Hepatocyte (in vitro differentiated cells): ENCODE measurements around the gene HEPN1. TPM values are rescaled to one million over a fixed set of nuclear protein-coding genes. Genes with fewer than 3 reads are reported as not detected.
A peak's percentile ranks its signal among the peaks of the same experiment; 100 is the strongest.

Experiments used
- DNase-seq: peaks from one replicate; pipeline ENCODE4 v3.0.0-alpha.2; 2016; ENCODE audit warnings: low spot score
- H2AFZ ChIP-seq: fragments of 200-600 bp; sonication (generic); 2 replicates; pipeline ENCODE4 v1.6.0; 2016; ENCODE audit warnings: antibody characterized with exemption, mild to moderate bottlenecking
- H3K27ac ChIP-seq: fragments of 200-600 bp; sonication (generic); 2 replicates; pipeline ENCODE4 v1.5.1; 2016; ENCODE audit warnings: mild to moderate bottlenecking
- H3K27me3 ChIP-seq: fragments of 200-600 bp; sonication (generic); 2 replicates; pipeline ENCODE4 v1.6.1; 2016
- H3K36me3 ChIP-seq: fragments of 200-600 bp; sonication (generic); replicated peaks from 2 replicates; pipeline ENCODE4 v1.5.1; 2016; ENCODE audit warnings: low read depth; ENCODE audit not compliant: insufficient read depth
- H3K4me1 ChIP-seq: fragments of 200-600 bp; sonication (generic); 2 replicates; pipeline ENCODE4 v1.5.1; 2016; ENCODE audit warnings: mild to moderate bottlenecking, moderate library complexity; ENCODE audit not compliant: insufficient read depth
- H3K4me2 ChIP-seq: fragments of 200-600 bp; sonication (generic); 2 replicates; pipeline ENCODE4 v1.6.0; 2016
- H3K4me3 ChIP-seq: fragments of 200-600 bp; sonication (generic); 2 replicates; pipeline ENCODE4 v1.5.1; 2016; ENCODE audit warnings: mild to moderate bottlenecking
- H3K79me2 ChIP-seq: fragments of 200-600 bp; sonication (generic); 2 replicates; pipeline ENCODE4 v1.6.0; 2017; ENCODE audit warnings: mild to moderate bottlenecking
- H3K9me2 ChIP-seq: fragments of 200-600 bp; sonication (generic); replicated peaks from 2 replicates; pipeline ENCODE4 v1.6.0; 2017; ENCODE audit warnings: mild to moderate bottlenecking; ENCODE audit not compliant: insufficient read depth
- H3K9me3 ChIP-seq: fragments of 200-600 bp; sonication (generic); 2 replicates; pipeline ENCODE4 v1.5.1; 2016; ENCODE audit warnings: low read depth, mild to moderate bottlenecking
- H4K20me1 ChIP-seq: fragments of 200-600 bp; sonication (generic); 2 replicates; pipeline ENCODE4 v1.6.0; 2016; ENCODE audit warnings: mild to moderate bottlenecking; ENCODE audit not compliant: insufficient read depth, poor library complexity, severe bottlenecking
- CTCF ChIP-seq: fragments of 200-600 bp; sonication (generic); IDR thresholded peaks from 2 replicates; pipeline ENCODE4 v1.5.1; 2016; ENCODE audit warnings: antibody characterized with exemption, mild to moderate bottlenecking; ENCODE audit not compliant: poor library complexity
- EZH2 ChIP-seq: fragments of 200-600 bp; sonication (generic); IDR thresholded peaks from 2 replicates; pipeline ENCODE4 v1.6.1; 2016; ENCODE audit warnings: antibody characterized with exemption, mild to moderate bottlenecking, borderline replicate concordance
- EZH2phosphoT487 ChIP-seq: fragments of 200-600 bp; sonication (generic); IDR thresholded peaks from one replicate; pipeline ENCODE4 v1.6.1; 2018; ENCODE audit warnings: antibody characterized with exemption, mild to moderate bottlenecking, low read depth, moderate library complexity; ENCODE audit not compliant: unreplicated experiment, severe bottlenecking
- whole genome bisulfite sequencing: methylation state at CpG from one replicate; pipeline ENCODE4 v1.1.6; 2016; ENCODE audit warnings: low lambda C conversion rate; ENCODE audit errors: missing lambda C conversion rate; 5-methylcytosine and 5-hydroxymethylcytosine counted together
- polyA plus RNA-seq: library from polyadenylated mRNA; unstranded; fragments of >200 nt; fragmentation: Nextera tagmentation; extraction: Ambion mirVana; gene quantifications from 2 replicates; pipeline ENCODE4 v1.2.1, GENCODE V29; 2016
- total RNA-seq: library from RNA; depleted of rRNA; stranded (reverse); fragments of >200 nt; gene quantifications from 2 replicates; pipeline ENCODE4 v1.2.3, GENCODE V29; 2014

The HEPN1 gene
- total and polyA plus RNA-seq, 2 experiments from 2014 or later, result not detected

GRCh38 chr11:124950601-124951330, 31.7 kb downstream of the HEPN1 start:
- Histone ChIP-seq H3K79me2 (no peaks in the 10 kb centered on the region), H2AFZ (no peak overlapping the region), H3K4me2 (no peak overlapping the region), H3K27me3 (no peaks in the 10 kb centered on the region), H3K27ac (no peak overlapping the region), H3K9me3 (no peaks in the 10 kb centered on the region), H4K20me1 (no peaks in the 10 kb centered on the region), H3K4me1 (no peaks in the 10 kb centered on the region), H3K9me2 (no peaks in the 10 kb centered on the region), H3K4me3 (no peak overlapping the region), H3K36me3 (no peaks in the 10 kb centered on the region)
- TF ChIP-seq CTCF, result no peak
- no peak for TF ChIP-seq EZH2phosphoT487
- no peak for TF ChIP-seq EZH2
- DNase-seq, result no peak

GRCh38 chr11:124951341-124951740, 32.3 kb downstream of the HEPN1 start:
- Histone ChIP-seq H3K9me2 (no peaks in the 10 kb centered on the region), H3K4me2 (no peak overlapping the region), H3K9me3 (no peaks in the 10 kb centered on the region), H3K79me2 (no peaks in the 10 kb centered on the region), H3K4me1 (no peaks in the 10 kb centered on the region), H3K4me3 (no peak overlapping the region), H3K36me3 (no peaks in the 10 kb centered on the region), H2AFZ (no peak overlapping the region), H3K27ac (no peak overlapping the region), H3K27me3 (no peaks in the 10 kb centered on the region), H4K20me1 (no peaks in the 10 kb centered on the region)
- 81% methylated on average over 2 of the region's 3 CpGs for WGBS
- TF ChIP-seq CTCF (no peak), EZH2phosphoT487 (no peak), EZH2 (no peak)
- DNase-seq, result no peak

GRCh38 chr11:124953753-124954589, 34.9 kb downstream of the HEPN1 start, which contains the start of gene CCDC15:
Gene CCDC15 (plus strand): TSS chr11:124954202. CDS start chr11:124954733, 531 bp downstream.
- H3K79me2 ChIP-seq, result no peaks in the 10 kb centered on the region
- H2AFZ ChIP-seq, result peak within 1 kb of the TSS; percentile 59
- under 1% methylated on average over 49 of the region's 54 CpGs for WGBS
- H3K4me1 ChIP-seq, result no peaks in the 10 kb centered on the region
- TF ChIP-seq EZH2 (no peak), CTCF (no peak), EZH2phosphoT487 (no peak)
- no peaks in the 10 kb centered on the region for H4K20me1 ChIP-seq
- no peaks in the 10 kb centered on the region for H3K36me3 ChIP-seq
- no peaks in the 10 kb centered on the region for H3K9me2 ChIP-seq
- H3K27me3 ChIP-seq, result no peaks in the 10 kb centered on the region
- peak; percentile 99 for DNase-seq
- peak within 1 kb of the TSS; percentile 78 for H3K4me2 ChIP-seq
- peak within 1 kb of the TSS; percentile 41 for H3K4me3 ChIP-seq
- H3K27ac ChIP-seq, result peak within 1 kb of the TSS; percentile 88
- no peaks in the 10 kb centered on the region for H3K9me3 ChIP-seq
